GM10266 (cell line): Measurements from ENCODE around the gene VASH2.
"Not testable (repeated sequence)": the region's sequence is repeated elsewhere in the genome, so short reads cannot be mapped to it uniquely, and the experiment has no call there.

Experiments used
- DNase-seq: peaks from one replicate; pipeline ENCODE4 v3.0.0; 2012; ENCODE audit errors: extremely low spot score
- CTCF ChIP-seq: IDR thresholded peaks from 2 replicates; pipeline ENCODE4 v1.5.1; 2012; ENCODE audit warnings: mild to moderate bottlenecking, low read depth; ENCODE audit not compliant: control insufficient read depth, insufficient read depth; ENCODE audit errors: missing control alignments

Gene VASH2

DNA sequence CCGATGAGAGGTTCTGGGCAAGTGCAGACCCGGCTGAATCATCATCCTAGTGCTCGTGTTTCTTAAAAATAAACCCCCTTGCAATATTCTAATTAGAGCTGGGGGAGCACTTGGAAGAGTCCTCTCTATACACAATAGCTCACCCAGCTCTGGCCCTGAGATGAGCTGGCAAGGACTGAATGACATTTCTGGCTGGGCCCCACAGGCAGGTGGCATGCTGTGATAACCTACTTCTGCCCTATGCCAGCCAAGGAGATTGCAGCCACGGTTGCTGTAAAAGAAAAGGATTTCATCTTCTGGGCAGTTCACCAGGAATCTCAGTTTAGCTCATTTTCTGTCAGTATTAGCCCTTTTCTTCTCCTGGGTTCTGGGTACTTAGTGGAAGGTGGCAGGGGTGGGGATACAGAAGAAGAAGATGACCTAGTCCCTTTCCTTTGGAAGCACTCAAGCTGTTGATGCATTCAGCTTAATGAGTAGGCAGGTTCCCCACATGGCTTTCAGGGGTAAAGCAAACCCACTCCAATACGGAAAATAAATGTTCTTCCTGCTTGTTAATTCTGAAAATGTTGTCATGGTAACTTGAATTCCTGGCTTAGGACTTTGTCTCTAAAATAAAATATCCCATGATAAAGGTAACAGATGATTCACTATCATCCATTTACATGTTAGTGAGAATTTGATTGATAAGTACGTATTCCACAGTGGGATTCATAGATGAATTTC, 32.2 kb downstream of the VASH2 start:
- DNase-seq = no peak
- TF ChIP-seq CTCF = no peak

GRCh38 chr1:212983482-212983881, 33.1 kb downstream of the VASH2 start:
- TF ChIP-seq CTCF = no peak
- DNase-seq = no peak

- TF ChIP-seq CTCF = no peak
- no peak for DNase-seq
These were observed 34.4 kb downstream of the VASH2 start for GRCh38 chr1:212984522-212985291.

GRCh38 chr1:212986551-212986950, 36.2 kb downstream of the VASH2 start:
- DNase-seq = no peak
- no peak for TF ChIP-seq CTCF

DNA sequence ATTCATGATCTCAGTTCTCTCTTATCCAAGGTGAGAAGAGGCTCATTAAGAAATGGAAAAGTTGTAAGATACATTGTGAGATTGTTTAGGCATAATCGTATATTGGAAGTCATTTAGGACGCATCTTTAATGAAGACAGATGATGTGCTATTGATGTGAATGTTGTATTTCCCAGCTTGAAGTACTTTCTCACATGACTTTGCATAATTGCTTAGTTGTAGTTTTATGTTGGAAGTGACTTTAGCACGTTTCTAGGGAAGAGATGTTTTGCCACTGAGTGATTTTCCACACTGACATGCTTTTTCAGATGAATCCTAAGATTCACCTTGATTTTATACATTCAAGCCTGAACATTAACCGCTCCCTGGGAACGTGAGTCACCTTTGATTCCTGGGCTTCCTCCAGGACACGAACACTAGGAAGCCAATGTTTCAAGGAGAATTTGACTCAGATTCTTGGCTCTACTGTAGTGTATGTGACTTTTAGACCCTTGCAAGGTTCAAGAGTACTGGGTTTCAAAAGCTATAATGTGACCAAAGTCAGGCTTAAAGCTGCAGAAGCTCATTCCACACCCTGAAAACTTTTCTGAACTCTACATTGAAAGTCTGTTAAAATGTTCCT, 37.5 kb downstream of the VASH2 start:
- no peak for TF ChIP-seq CTCF
- DNase-seq = no peak

GRCh38 chr1:212990276-212990675, 39.9 kb downstream of the VASH2 start:
- TF ChIP-seq CTCF = no peak
- DNase-seq = no peak

GRCh38 chr1:212993960-212994359, 43.6 kb downstream of the VASH2 start:
- DNase-seq = not testable (repeated sequence)
